Spinal cord (tissue), 10 donors: ENCODE data around the gene ZFR2. TPM values are rescaled to one million over a fixed set of nuclear protein-coding genes. Genes with fewer than 3 reads are reported as not detected.

ENCODE experiments used
- DNase-seq, 6 donors: peaks; one replicate each; pipeline versions ENCODE4 v3.0.0 to v3.0.0-alpha.2; 2013 to 2015; ENCODE audit warnings: low spot score in 6 of 6, low read depth in 4 of 6
- H3K27ac ChIP-seq: one replicate; pipeline ENCODE4 v1.5.1; 2013; ENCODE audit warnings: low read depth, low read length, control low read depth
- H3K27me3 ChIP-seq: one replicate; pipeline ENCODE4 v1.6.1; 2013; ENCODE audit warnings: low read length; ENCODE audit not compliant: control insufficient read depth, insufficient read depth
- H3K36me3 ChIP-seq: one replicate; pipeline ENCODE4 v1.6.1; 2013; ENCODE audit warnings: low read length; ENCODE audit not compliant: control insufficient read depth, insufficient read depth
- H3K4me1 ChIP-seq: one replicate; pipeline ENCODE4 v1.6.1; 2013; ENCODE audit warnings: low read length; ENCODE audit not compliant: control insufficient read depth, insufficient read depth
- H3K4me3 ChIP-seq: one replicate; pipeline ENCODE4 v1.5.1; 2013; ENCODE audit warnings: low read depth, low read length, control low read depth
- H3K9me3 ChIP-seq: one replicate; pipeline ENCODE4 v1.6.1; 2013; ENCODE audit warnings: low read length; ENCODE audit not compliant: control insufficient read depth, insufficient read depth
- WGBS: methylation state at CpG from one replicate; pipeline ENCODE4 v1.1.5; 2013; ENCODE audit warnings: missing lambda C conversion rate; ENCODE audit not compliant: insufficient coverage; 5-methylcytosine and 5-hydroxymethylcytosine counted together
- polyA plus RNA-seq, 2 donors: library from polyadenylated mRNA; unstranded; fragments of 120-200 nt; gene quantifications; one replicate each; pipeline ENCODE4 v1.2.1, GENCODE V29; 2013; ENCODE audit not compliant: insufficient read length in 2 of 2
- total RNA-seq, 2 donors: library from RNA; depleted of rRNA in 1 of 2; stranded (reverse); fragments of 120-200 nt in 1 of 2; fragments of >200 nt in 1 of 2; gene quantifications; one replicate each; pipeline versions ENCODE4 v1.2.3 to v1.2.4, GENCODE V29; 2013 to 2014
- donor health status: healthy.

The ZFR2 gene
- total and polyA plus RNA-seq, 4 donors: 7.7 to 37.6 (median 18.4) TPM

GRCh38 chr19:3785938-3786824 lies 82.7 kb downstream of the ZFR2 start, which contains the start of gene MATK:
Gene MATK (minus strand): TSS chr19:3786381. CDS start chr19:3785135, 1,246 bp downstream.
- H3K4me3 ChIP-seq: peak within 1 kb of the TSS; percentile 21
- peaks cover 6% of the 10 kb centered on the region for H3K4me1 ChIP-seq
- DNase-seq: peak in 2 of 6 donors; percentile 23 to 46

GRCh38 chr19:3785451-3785937 lies 83.3 kb downstream of the ZFR2 start:
- Histone ChIP-seq H3K4me1 (peaks cover 6% of the 10 kb centered on the region), H3K9me3 (peaks cover 6% of the 10 kb centered on the region), H3K4me3 (peak overlapping the region; percentile 21), H3K27ac (no peak overlapping the region), H3K36me3 (peaks cover 23% of the 10 kb centered on the region), H3K27me3 (peaks cover 16% of the 10 kb centered on the region)
- peak in 2 of 6 donors; percentile 32 to 69 for DNase-seq
- under 1% methylated on average over 46 of the region's 47 CpGs for WGBS

More at GRCh38 chr19:3785938-3786824, 82.7 kb downstream of the ZFR2 start, which contains the start of gene MATK:
- Histone ChIP-seq H3K27me3 (peaks cover 17% of the 10 kb centered on the region), H3K36me3 (peaks cover 23% of the 10 kb centered on the region), H3K27ac (no peak within 1 kb of the TSS), H3K9me3 (peaks cover 6% of the 10 kb centered on the region)
- under 1% methylated on average over 93 of the region's 101 CpGs for WGBS

DNA sequence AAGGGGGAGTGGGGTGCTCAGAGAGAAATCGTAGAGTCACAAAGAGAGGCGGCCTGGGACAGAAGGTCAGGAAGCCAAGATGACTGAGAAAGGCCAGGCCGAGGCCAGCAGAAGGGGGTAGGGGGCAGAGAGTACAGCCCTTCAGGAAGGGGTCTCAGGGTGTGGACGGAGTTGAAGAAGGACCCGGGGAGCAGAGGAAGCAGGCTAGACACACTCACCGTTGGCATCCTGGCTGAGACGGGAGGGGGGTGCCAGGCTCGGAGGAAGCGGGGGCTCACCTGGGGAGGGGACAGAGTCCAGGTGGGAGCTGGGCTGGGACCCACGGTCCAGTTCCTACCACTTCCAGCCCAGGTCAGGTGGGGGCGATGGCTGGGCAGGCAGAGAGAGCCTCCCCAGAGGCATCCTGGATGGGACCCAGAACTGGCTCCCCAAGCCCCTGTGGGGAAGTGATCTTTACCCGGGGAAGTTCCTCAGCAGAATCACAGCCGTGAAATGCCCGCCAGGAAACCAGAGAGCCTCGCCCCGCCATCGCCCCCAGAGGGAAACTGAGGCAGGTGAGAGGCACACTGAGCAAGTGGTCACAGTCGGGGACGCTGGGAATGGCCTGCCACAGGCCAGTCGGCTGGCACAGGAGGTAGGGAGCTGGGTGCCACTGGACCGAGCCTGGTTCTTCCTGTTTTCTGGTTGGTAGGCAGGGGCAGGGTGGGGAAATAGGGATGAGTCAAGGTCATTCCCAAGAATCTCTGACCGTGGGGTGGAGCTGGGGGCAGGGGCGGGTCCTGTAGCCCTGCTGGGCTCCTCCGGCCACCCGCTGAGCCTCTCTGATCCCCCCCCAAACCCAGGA lies 84.0 kb downstream of the ZFR2 start:
- no peak for DNase-seq
- H3K36me3 ChIP-seq: peaks cover 23% of the 10 kb centered on the region
- peaks cover 6% of the 10 kb centered on the region for H3K9me3 ChIP-seq
- no peak overlapping the region for H3K27ac ChIP-seq
- H3K4me1 ChIP-seq: peaks cover 6% of the 10 kb centered on the region
- 32% methylated on average over 21 of the region's 25 CpGs for WGBS
- no peak overlapping the region for H3K4me3 ChIP-seq
- peaks cover 13% of the 10 kb centered on the region for H3K27me3 ChIP-seq

DNA sequence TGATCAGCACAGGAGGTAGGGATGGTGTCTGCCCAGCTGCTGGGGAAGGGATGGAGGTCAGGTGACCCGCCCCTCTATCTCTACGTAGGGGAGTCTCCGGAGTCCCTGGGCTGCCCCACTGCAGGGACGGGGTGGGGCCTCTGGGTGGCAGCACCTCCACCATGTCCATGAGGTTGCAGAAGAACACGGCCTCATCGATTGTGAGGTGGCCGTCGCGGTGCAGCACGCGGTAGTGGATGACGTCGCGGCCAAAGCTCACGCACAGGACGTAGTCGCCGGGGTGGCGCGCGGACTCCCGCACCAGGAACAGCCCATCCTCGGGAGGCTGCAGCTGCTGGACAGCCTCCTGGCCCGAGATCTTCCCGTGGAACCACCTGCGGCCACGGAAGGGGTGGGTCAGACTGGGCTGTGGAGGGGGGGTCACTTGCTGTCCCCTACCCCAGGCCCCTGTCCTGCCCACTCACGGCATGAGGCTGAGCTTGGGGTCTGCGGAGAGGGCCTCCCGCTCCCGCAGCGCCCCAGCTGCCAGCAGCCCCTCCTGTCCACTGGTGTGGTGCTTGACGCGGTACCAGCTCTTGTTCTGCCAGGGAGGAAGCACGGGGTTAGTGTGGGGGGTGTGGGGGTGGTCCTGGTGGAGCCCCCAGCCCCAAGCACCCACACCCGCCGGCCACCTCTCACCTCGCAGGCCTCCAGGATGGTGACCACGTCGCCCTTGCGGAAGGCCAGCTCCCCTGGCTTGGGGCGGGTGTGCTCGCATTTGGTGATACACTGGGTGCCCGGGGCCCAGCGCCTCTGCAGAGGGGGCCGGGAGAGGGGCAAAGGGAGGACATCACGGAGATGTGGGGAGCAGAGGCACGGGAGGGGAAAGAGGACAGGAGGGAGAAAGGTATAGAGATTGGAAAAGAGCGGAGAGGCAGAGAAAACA lies 84.9 kb downstream of the ZFR2 start:
- Histone ChIP-seq H3K9me3 (peaks cover 6% of the 10 kb centered on the region), H3K27ac (no peak overlapping the region), H3K27me3 (peaks cover 13% of the 10 kb centered on the region), H3K4me1 (peaks cover 6% of the 10 kb centered on the region), H3K4me3 (no peak overlapping the region), H3K36me3 (peaks cover 28% of the 10 kb centered on the region)
- no peak for DNase-seq
- WGBS: 80% methylated on average over 45 of the region's 49 CpGs

DNA sequence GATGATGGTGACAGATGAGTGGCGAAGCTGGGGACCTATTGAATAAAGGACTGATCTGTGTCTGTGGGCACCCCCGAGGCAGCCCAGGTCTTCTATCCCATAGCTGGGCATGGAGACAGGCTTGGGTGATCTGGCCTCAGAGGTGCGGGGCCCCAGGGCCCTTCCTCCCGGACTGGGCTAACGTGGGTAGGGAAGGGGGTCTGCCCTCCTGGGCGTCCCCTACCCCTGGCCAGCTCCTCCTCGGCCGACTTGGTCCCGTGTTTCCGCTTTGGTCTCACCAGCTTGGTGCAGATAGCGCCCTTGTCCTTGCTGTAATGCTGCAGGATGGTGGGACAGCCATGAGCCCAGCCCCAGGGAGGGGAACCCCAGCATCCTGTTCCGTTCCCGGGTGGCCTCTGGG lies 85.9 kb downstream of the ZFR2 start:
- 86% methylated on average over 12 of the region's 13 CpGs for WGBS
- no peak overlapping the region for H3K27ac ChIP-seq
- H3K4me1 ChIP-seq: peaks cover 6% of the 10 kb centered on the region
- H3K9me3 ChIP-seq: peaks cover 6% of the 10 kb centered on the region
- H3K36me3 ChIP-seq: peaks cover 35% of the 10 kb centered on the region
- DNase-seq: no peak
- H3K27me3 ChIP-seq: peaks cover 13% of the 10 kb centered on the region
- no peak overlapping the region for H3K4me3 ChIP-seq

- H3K27ac ChIP-seq: no peak overlapping the region
- peaks cover 6% of the 10 kb centered on the region for H3K4me1 ChIP-seq
- H3K27me3 ChIP-seq: peaks cover 13% of the 10 kb centered on the region
- no peak overlapping the region for H3K4me3 ChIP-seq
- DNase-seq: no peak
- WGBS: 86% methylated on average over 1 of the region's 1 CpG
- H3K36me3 ChIP-seq: peaks cover 41% of the 10 kb centered on the region
- peaks cover 6% of the 10 kb centered on the region for H3K9me3 ChIP-seq
These were observed 86.5 kb downstream of the ZFR2 start for GRCh38 chr19:3782330-3782729.

- Histone ChIP-seq H3K36me3 (peaks cover 41% of the 10 kb centered on the region), H3K27ac (no peak overlapping the region), H3K4me3 (no peak overlapping the region), H3K9me3 (peaks cover 6% of the 10 kb centered on the region), H3K27me3 (peaks cover 10% of the 10 kb centered on the region), H3K4me1 (peaks cover 6% of the 10 kb centered on the region)
- WGBS: 90% methylated on average over 2 of the region's 2 CpGs
- no peak for DNase-seq
These were observed 87.2 kb downstream of the ZFR2 start for GRCh38 chr19:3781603-3782002.

- DNase-seq: no peak
- H3K4me1 ChIP-seq: peaks cover 6% of the 10 kb centered on the region
- H3K9me3 ChIP-seq: peaks cover 6% of the 10 kb centered on the region
- 90% methylated on average over 8 of the region's 9 CpGs for WGBS
- H3K27me3 ChIP-seq: peaks cover 10% of the 10 kb centered on the region
- H3K4me3 ChIP-seq: no peak overlapping the region
- peaks cover 41% of the 10 kb centered on the region for H3K36me3 ChIP-seq
- H3K27ac ChIP-seq: no peak overlapping the region
These were observed 88.0 kb downstream of the ZFR2 start for GRCh38 chr19:3780786-3781304.
